Measurements from ENCODE around the gene PKD1L1. TPM values are rescaled to one million over a fixed set of nuclear protein-coding genes. Genes with fewer than 3 reads are reported as not detected.

Gene PKD1L1
- total RNA-seq, 1 donor from 2014 or later: 4.8 TPM

- TF ChIP-seq CTCF (IDR thresholded peaks at IDR 0.05; ENCODE audit: unreplicated experiment): no peak
- DNase-seq (ENCODE audit: low spot score): no peak
- Mint-ChIP-seq H3K36me3 (ENCODE audit: low read depth, unreplicated experiment) (no peaks in the 10 kb centered on the region), H3K9me3 (ENCODE audit: unreplicated experiment) (no peaks in the 10 kb centered on the region), H3K4me1 (ENCODE audit: unreplicated experiment) (no peaks in the 10 kb centered on the region), H3K27me3 (ENCODE audit: unreplicated experiment) (no peaks in the 10 kb centered on the region), H3K4me3 (ENCODE audit: unreplicated experiment) (no peak overlapping the region), H3K27ac (ENCODE audit: unreplicated experiment) (no peak overlapping the region)
Observed at GRCh38 chr7:47775238-47775637, 173.0 kb downstream of the PKD1L1 start.

GRCh38 chr7:47772492-47772891 is 175.8 kb downstream of the PKD1L1 start:
- Mint-ChIP-seq H3K36me3 (ENCODE audit: low read depth, unreplicated experiment) (no peaks in the 10 kb centered on the region), H3K4me3 (ENCODE audit: unreplicated experiment) (no peak overlapping the region), H3K27ac (ENCODE audit: unreplicated experiment) (no peak overlapping the region), H3K4me1 (ENCODE audit: unreplicated experiment) (no peaks in the 10 kb centered on the region), H3K9me3 (ENCODE audit: unreplicated experiment) (no peaks in the 10 kb centered on the region), H3K27me3 (ENCODE audit: unreplicated experiment) (no peaks in the 10 kb centered on the region)
- no peak for DNase-seq (ENCODE audit: low spot score)
- TF ChIP-seq CTCF (IDR thresholded peaks at IDR 0.05; ENCODE audit: unreplicated experiment): no peak

GRCh38 chr7:47771990-47772360 is 176.3 kb downstream of the PKD1L1 start:
- H3K4me3 Mint-ChIP-seq (ENCODE audit: unreplicated experiment): no peak overlapping the region
- H3K27me3 Mint-ChIP-seq (ENCODE audit: unreplicated experiment): no peaks in the 10 kb centered on the region
- H3K4me1 Mint-ChIP-seq (ENCODE audit: unreplicated experiment): no peaks in the 10 kb centered on the region
- H3K9me3 Mint-ChIP-seq (ENCODE audit: unreplicated experiment): no peaks in the 10 kb centered on the region
- no peak for DNase-seq (ENCODE audit: low spot score)
- TF ChIP-seq CTCF (IDR thresholded peaks at IDR 0.05; ENCODE audit: unreplicated experiment): no peak
- H3K27ac Mint-ChIP-seq (ENCODE audit: unreplicated experiment): no peak overlapping the region
- H3K36me3 Mint-ChIP-seq (ENCODE audit: low read depth, unreplicated experiment): no peaks in the 10 kb centered on the region

- Mint-ChIP-seq H3K36me3 (ENCODE audit: low read depth, unreplicated experiment) (no peaks in the 10 kb centered on the region), H3K4me3 (ENCODE audit: unreplicated experiment) (no peak overlapping the region), H3K9me3 (ENCODE audit: unreplicated experiment) (no peaks in the 10 kb centered on the region), H3K27ac (ENCODE audit: unreplicated experiment) (no peak overlapping the region), H3K27me3 (ENCODE audit: unreplicated experiment) (no peaks in the 10 kb centered on the region), H3K4me1 (ENCODE audit: unreplicated experiment) (no peaks in the 10 kb centered on the region)
- TF ChIP-seq CTCF (IDR thresholded peaks at IDR 0.05; ENCODE audit: unreplicated experiment): no peak
- DNase-seq (ENCODE audit: low spot score): no peak
Observed at GRCh38 chr7:47771336-47771989, 176.8 kb downstream of the PKD1L1 start.

GRCh38 chr7:47766126-47766525 is 182.1 kb downstream of the PKD1L1 start:
- peaks cover 13% of the 10 kb centered on the region for H3K4me1 Mint-ChIP-seq (ENCODE audit: unreplicated experiment)
- H3K27ac Mint-ChIP-seq (ENCODE audit: unreplicated experiment): no peak overlapping the region
- TF ChIP-seq CTCF (IDR thresholded peaks at IDR 0.05; ENCODE audit: unreplicated experiment): no peak
- no peaks in the 10 kb centered on the region for H3K9me3 Mint-ChIP-seq (ENCODE audit: unreplicated experiment)
- H3K27me3 Mint-ChIP-seq (ENCODE audit: unreplicated experiment): no peaks in the 10 kb centered on the region
- DNase-seq (ENCODE audit: low spot score): no peak
- no peaks in the 10 kb centered on the region for H3K36me3 Mint-ChIP-seq (ENCODE audit: low read depth, unreplicated experiment)
- no peak overlapping the region for H3K4me3 Mint-ChIP-seq (ENCODE audit: unreplicated experiment)
